HG03139 (cell line): ENCODE data around the gene GLP2R.
"Not testable (repeated sequence)": the region's sequence is repeated elsewhere in the genome, so short reads cannot be mapped to it uniquely, and the experiment has no call there.

Experiments
- ATAC-seq: cut with Tn5 transposase; IDR thresholded peaks from one replicate; pipeline ENCODE4 v1.9.1; 2021; ENCODE audit not compliant: unreplicated experiment

GLP2R gene, protein sequence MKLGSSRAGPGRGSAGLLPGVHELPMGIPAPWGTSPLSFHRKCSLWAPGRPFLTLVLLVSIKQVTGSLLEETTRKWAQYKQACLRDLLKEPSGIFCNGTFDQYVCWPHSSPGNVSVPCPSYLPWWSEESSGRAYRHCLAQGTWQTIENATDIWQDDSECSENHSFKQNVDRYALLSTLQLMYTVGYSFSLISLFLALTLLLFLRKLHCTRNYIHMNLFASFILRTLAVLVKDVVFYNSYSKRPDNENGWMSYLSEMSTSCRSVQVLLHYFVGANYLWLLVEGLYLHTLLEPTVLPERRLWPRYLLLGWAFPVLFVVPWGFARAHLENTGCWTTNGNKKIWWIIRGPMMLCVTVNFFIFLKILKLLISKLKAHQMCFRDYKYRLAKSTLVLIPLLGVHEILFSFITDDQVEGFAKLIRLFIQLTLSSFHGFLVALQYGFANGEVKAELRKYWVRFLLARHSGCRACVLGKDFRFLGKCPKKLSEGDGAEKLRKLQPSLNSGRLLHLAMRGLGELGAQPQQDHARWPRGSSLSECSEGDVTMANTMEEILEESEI

DNA sequence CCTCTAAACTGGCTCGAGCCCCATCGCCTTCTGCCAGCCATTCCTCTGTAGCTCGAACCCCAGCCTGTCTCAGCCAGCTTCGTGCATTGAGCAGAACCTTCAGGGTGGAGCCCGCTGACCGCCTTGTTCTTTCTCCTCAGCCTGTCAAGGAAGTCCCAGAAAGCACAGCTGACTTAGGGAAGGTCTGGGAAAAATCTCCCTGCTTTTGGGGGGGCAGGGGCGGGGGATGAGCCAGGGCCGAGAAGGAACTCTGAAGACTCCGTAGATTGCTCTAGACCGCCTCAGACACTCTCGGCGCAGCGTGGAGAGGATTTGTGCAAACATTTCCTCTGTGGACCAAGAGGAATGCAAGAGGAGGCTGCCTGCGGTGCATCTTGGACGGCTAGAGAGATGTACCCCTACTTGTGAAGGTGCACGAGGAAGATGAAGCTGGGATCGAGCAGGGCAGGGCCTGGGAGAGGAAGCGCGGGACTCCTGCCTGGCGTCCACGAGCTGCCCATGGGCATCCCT, at the start of gene GLP2R:
GLP2R (plus strand) TSS at position 284 of the 510 bp plus-strand sequence; CDS start at position 424, 140 bp downstream.
- ATAC-seq: no peak

- no peak for ATAC-seq
Observed at GRCh38 chr17:9776911-9777310, 48.8 kb upstream of the GLP2R start.

GRCh38 chr17:9780552-9780951, 45.2 kb upstream of the GLP2R start:
- ATAC-seq: no peak

- no peak for ATAC-seq
Observed at GRCh38 chr17:9783050-9783449, 42.7 kb upstream of the GLP2R start.

- ATAC-seq: not testable (repeated sequence)
Observed at GRCh38 chr17:9783465-9783864, 42.3 kb upstream of the GLP2R start.

DNA sequence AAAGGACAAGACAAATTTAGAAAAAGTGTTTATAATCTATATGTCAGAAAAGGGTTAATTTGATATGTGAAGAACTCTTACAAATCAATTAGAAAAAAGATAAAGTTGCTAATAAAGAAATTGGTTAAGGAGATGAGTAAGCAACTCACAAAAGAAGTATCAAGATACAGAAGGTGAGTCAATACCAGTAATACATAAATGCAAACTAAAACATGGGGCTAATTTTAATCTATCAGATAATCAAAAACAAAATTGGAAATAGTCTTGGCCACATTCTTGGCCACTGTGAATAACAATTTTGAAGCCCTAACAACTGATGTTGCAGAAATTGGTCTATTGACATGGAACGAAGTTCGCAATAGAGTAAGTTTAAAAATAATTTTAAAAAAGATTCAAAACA, 41.2 kb upstream of the GLP2R start:
- ATAC-seq: no peak

DNA sequence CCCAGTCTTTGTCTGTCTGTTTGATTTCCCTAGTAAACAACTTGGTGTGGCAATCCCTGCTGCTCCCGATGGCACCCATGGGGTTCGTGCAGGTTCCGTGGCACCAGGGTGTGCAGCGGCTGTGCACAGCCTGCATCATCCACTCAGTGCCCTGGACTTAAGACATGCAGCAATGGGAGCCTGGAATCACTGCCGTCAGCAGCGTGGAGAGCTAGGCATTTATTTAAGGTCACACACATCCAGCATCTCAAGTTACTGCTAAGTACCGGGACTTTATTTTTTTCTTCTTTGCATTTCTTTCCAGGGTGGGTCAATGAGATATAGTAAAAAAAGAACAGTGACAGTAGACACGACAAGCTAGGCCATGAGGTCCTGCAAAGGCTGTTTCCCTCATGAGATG, 37.1 kb upstream of the GLP2R start:
- no peak for ATAC-seq

- no peak for ATAC-seq
Observed at GRCh38 chr17:9790316-9790715, 35.4 kb upstream of the GLP2R start.

- no peak for ATAC-seq
Observed at GRCh38 chr17:9790889-9791876, 34.5 kb upstream of the GLP2R start, which contains the start of gene DHRS7C. TSS of gene DHRS7C (minus strand) at chr17:9791592. CDS start at chr17:9791284, 308 bp downstream.

- no peak for ATAC-seq
Observed at GRCh38 chr17:9792181-9792840, 33.4 kb upstream of the GLP2R start.

- ATAC-seq: no peak
Observed at GRCh38 chr17:9798008-9798407, 27.7 kb upstream of the GLP2R start.

DNA sequence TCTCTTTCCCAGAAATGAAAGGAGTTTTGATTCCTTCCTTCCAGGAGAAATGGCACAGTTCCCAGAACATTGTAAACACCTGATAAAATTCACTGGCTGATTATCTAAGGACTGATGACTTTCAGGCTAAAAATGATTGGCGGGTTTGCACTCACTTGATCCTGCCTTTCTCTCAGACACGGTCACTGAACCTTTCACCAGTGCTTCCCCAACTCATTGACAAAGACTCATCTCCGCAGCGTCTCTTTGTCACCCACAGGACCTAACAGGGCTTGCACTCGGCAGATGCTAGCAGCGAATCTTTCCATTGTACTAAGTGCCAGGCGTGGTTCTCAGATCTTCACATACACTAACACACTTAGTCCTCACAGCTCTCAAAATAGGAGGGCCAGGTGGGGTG, 27.0 kb upstream of the GLP2R start:
- ATAC-seq: no peak

DNA sequence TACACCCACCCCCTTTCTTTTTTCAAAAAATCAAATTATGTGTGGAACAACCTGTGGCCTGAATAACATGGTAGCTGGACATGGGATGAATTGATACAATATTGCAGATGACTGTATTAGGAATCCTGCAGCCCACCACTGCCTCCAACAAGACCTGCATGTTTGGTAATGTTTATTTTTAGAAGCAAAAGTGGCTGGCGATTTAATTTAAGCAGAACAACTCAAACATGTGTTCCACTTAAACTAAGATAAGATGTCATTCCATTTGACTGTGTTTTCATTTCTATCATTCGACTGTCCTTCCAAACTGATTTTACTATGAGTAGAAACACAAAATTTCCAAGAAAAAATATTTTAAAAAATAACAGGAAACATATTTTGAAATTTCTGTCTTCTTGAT, 24.2 kb upstream of the GLP2R start:
- ATAC-seq: no peak

DNA sequence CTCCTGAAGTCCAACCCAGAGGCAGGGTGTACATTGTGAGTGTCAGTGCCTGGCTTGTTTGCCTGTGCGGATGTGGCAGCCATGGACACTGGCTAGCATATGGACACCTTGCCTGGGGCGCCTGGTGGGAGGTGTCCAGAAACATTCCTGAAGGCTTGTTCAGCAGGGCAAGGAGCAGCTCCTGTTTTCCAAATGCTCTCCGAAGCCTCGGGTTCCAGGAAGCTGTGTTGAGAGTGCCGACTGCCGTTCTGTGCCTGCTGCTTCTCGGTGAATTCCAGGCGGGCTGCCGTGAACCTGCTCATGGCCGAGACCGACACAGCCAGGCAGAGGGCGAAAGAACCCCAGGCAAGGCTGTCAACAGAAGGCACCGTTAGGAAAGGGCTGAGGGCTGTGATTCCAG, 23.4 kb upstream of the GLP2R start:
- no peak for ATAC-seq

- ATAC-seq: no peak
Observed at GRCh38 chr17:9802697-9803096, 23.0 kb upstream of the GLP2R start.

- no peak for ATAC-seq
Observed at GRCh38 chr17:9805769-9806168, 20.0 kb upstream of the GLP2R start.

GRCh38 chr17:9806699-9807098, 19.0 kb upstream of the GLP2R start:
- ATAC-seq: no peak

GRCh38 chr17:9809409-9809808, 16.3 kb upstream of the GLP2R start:
- ATAC-seq: no peak

GRCh38 chr17:9810100-9810949, 15.4 kb upstream of the GLP2R start:
- no peak for ATAC-seq

DNA sequence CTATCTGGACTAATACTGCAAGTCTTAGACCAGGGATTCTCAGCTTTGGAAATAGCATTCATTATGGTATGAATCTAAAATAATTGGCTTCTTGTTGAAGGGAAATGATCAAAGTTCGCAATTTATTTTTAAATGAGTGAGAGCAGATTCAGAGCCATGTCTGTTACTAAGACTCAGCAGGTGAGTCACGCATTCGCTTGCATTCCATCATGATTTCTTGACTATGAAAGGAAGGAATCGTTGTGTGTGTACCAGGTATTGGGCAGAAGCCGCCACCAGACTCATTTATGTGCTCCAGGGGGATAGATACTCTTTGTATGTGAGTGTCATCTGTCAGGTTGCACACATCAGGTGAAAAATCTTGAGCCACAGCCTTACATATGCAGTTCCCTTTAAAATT, 14.6 kb upstream of the GLP2R start:
- no peak for ATAC-seq
